Mammary epithelial cell (primary cell): ENCODE measurements around the gene LGALS7.

ENCODE experiments used
- CTCF ChIP-seq, 2 donors: IDR thresholded peaks in 1 of 2; conservative IDR thresholded peaks in 1 of 2; 2 replicates each; pipeline ENCODE4 v1.5.1; 2011 to 2012; ENCODE audit warnings: inconsistent platforms in 2 of 2, low read length in 2 of 2, mild to moderate bottlenecking in 2 of 2, control low read depth in 1 of 2, low read depth in 1 of 2; ENCODE audit not compliant: insufficient read depth in 1 of 2; ENCODE audit errors: extremely low read depth in 1 of 2
- EZH2 ChIP-seq: IDR thresholded peaks from 2 replicates; pipeline ENCODE4 v1.6.1; 2012; ENCODE audit warnings: low read length, inconsistent platforms, borderline replicate concordance

- TF ChIP-seq CTCF (conservative IDR thresholded peaks at IDR 0.05 in 1 of 2, IDR thresholded peaks at IDR 0.05 in 1 of 2; ENCODE audit: extremely low read depth in 1 of 2, insufficient read depth in 1 of 2, low read depth in 1 of 2, low read length in 2 of 2) (no peak), EZH2 (no peak)
These were observed 39.6 kb upstream of the LGALS7 start, which contains the start of gene LGALS4 for GRCh38 chr19:38812841-38813320.
